HepG2 (cell line): ENCODE data around the gene GDA. TPM values are rescaled to one million over a fixed set of nuclear protein-coding genes. Genes with fewer than 3 reads are reported as not detected.

Source experiments
- ATAC-seq: fragments of 200-7000 bp; cut with Tn5 transposase; 3 replicates; pipeline ENCODE4 v1.9.1; 2020; ENCODE audit warnings: mild to moderate bottlenecking, moderate library complexity
- BruUV-seq: library from RNA; stranded (reverse); fragments of 400-500 nt; replicated peaks from 2 replicates; lab custom pipeline; 2021; lab: Mats Ljungman, UMichigan
- CTCF ChIA-PET: fragments of 300-600 bp; formaldehyde crosslinking; extraction: SDS; loops from one replicate; lab custom pipeline; 2021; ENCODE audit warnings: low total read pairs, inconsistent platforms, low intra/inter-chr PET ratio; lab: Yijun Ruan, JAX
- POLR2A ChIA-PET: fragments of 350-600 bp; sonication (Branson Sonifier 250); formaldehyde crosslinking; loops from one replicate; lab custom pipeline; 2020; ENCODE audit warnings: antibody characterized with exemption, inconsistent platforms; lab: Yijun Ruan, JAX
- DNase-seq: peaks from one replicate; pipeline ENCODE4 v3.0.0-alpha.2; 2015; ENCODE audit warnings: low spot score
- FAIRE-seq: peaks from 3 replicates; lab custom pipeline; 2011; peaks lifted over from hg19 to GRCh38; lab: Jason Lieb, UNC
- H2AFZ ChIP-seq: one replicate; pipeline ENCODE4 v1.6.1; 2011; ENCODE audit warnings: low read length, inconsistent platforms
- H3K27ac ChIP-seq: fragments of 300-600 bp; 3 replicates; pipeline ENCODE4 v1.8.0; 2011; ENCODE audit warnings: mixed run types, mild to moderate bottlenecking, mixed read lengths, low read length, inconsistent platforms; ENCODE audit not compliant: insufficient read depth; ENCODE audit errors: extremely low read length
- H3K27me3 ChIP-seq, 2 experiments: fragments of 200-600 bp in 1 of 2; 2 replicates in 1 of 2; 3 replicates in 1 of 2; pipeline versions ENCODE4 v1.6.0 to v1.8.0; 2011; ENCODE audit warnings: low read length in 2 of 2, mild to moderate bottlenecking in 2 of 2, moderate library complexity in 2 of 2, inconsistent platforms in 1 of 2; ENCODE audit not compliant: insufficient read depth in 2 of 2, control insufficient read depth in 1 of 2
- H3K36me3 ChIP-seq, 2 experiments: fragments of 200-600 bp in 1 of 2; replicated peaks in 1 of 2; 2 replicates in 1 of 2; 3 replicates in 1 of 2; pipeline versions ENCODE4 v1.5.1 to v1.8.0; 2011; ENCODE audit warnings: low read length in 2 of 2, inconsistent platforms in 1 of 2; ENCODE audit not compliant: insufficient read depth in 2 of 2, control insufficient read depth in 1 of 2
- H3K4me1 ChIP-seq: 2 replicates; pipeline ENCODE4 v1.5.1; 2012; ENCODE audit warnings: low read length, inconsistent platforms; ENCODE audit not compliant: insufficient read depth
- H3K4me2 ChIP-seq: 2 replicates; pipeline ENCODE4 v1.6.0; 2011; ENCODE audit warnings: low read depth, low read length, inconsistent platforms
- H3K4me3 ChIP-seq, 3 experiments: fragments of 200-600 bp in 1 of 3; sonication (generic), shearing (Covaris generic) in 1 of 3; replicated peaks in 1 of 3; 2 replicates each; pipeline ENCODE4 v1.5.1; 2011 to 2016; ENCODE audit warnings: low read length in 3 of 3, inconsistent platforms in 2 of 3, low read depth in 2 of 3, mild to moderate bottlenecking in 2 of 3, control low read depth in 1 of 3, mixed read lengths in 1 of 3; ENCODE audit not compliant: insufficient read depth in 1 of 3
- H3K79me2 ChIP-seq: one replicate; pipeline ENCODE4 v1.6.1; 2011; ENCODE audit warnings: low read length, inconsistent platforms; ENCODE audit not compliant: insufficient read depth
- H3K9ac ChIP-seq: 2 replicates; pipeline ENCODE4 v1.6.0; 2011; ENCODE audit warnings: mild to moderate bottlenecking, low read depth, low read length, inconsistent platforms; ENCODE audit not compliant: insufficient read depth
- H3K9me3 ChIP-seq: 2 replicates; pipeline ENCODE4 v1.5.1; 2012; ENCODE audit warnings: mild to moderate bottlenecking, low read length
- H4K20me1 ChIP-seq: 2 replicates; pipeline ENCODE4 v1.6.0; 2011; ENCODE audit warnings: inconsistent platforms, mild to moderate bottlenecking, low read length, moderate library complexity; ENCODE audit not compliant: insufficient read depth
- BRCA1 ChIP-seq: sonication (generic); formaldehyde crosslinking; IDR thresholded peaks from 2 replicates; pipeline ENCODE4 v1.4.0; 2020; ENCODE audit warnings: missing genetic modification reagents
- CEBPB ChIP-seq: IDR thresholded peaks from 2 replicates; pipeline ENCODE4 v1.6.1; 2011; ENCODE audit warnings: low read depth, low read length, improper control_type of control experiment, borderline replicate concordance
- CREM ChIP-seq, 2 experiments: sonication (generic) in 1 of 2; formaldehyde crosslinking in 1 of 2; IDR thresholded peaks; 2 replicates each; pipeline versions ENCODE4 v1.4.0 to v1.6.1; 2016 to 2020; ENCODE audit warnings: antibody characterized with exemption in 1 of 2, mild to moderate bottlenecking in 1 of 2, missing genetic modification reagents in 1 of 2
- DPF2 ChIP-seq: sonication (generic); formaldehyde crosslinking; IDR thresholded peaks from 2 replicates; pipeline ENCODE4 v1.4.0; 2020; ENCODE audit warnings: mild to moderate bottlenecking, low read depth, missing genetic modification reagents, borderline replicate concordance
- E2F1 ChIP-seq: sonication (generic); formaldehyde crosslinking; IDR thresholded peaks from 2 replicates; pipeline ENCODE4 v1.5.0; 2020; ENCODE audit warnings: missing genetic modification reagents
- LCORL ChIP-seq, 2 experiments: fragments of 450-650 bp in 1 of 2; sonication (generic) in 1 of 2; formaldehyde crosslinking in 1 of 2; IDR thresholded peaks; 2 replicates each; pipeline versions ENCODE4 v1.5.0 to v1.6.1; 2017 to 2020; ENCODE audit warnings: antibody characterized with exemption in 1 of 2, missing genetic modification reagents in 1 of 2
- MYPOP ChIP-seq: sonication (generic); formaldehyde crosslinking; IDR thresholded peaks from 2 replicates; pipeline ENCODE4 v1.8.1; 2023; ENCODE audit warnings: mild to moderate bottlenecking, moderate library complexity, missing genetic modification reagents
- ZHX1 ChIP-seq: sonication (generic); formaldehyde crosslinking; IDR thresholded peaks from 2 replicates; pipeline ENCODE4 v1.8.1; 2022; ENCODE audit warnings: low read depth, mild to moderate bottlenecking, missing genetic modification reagents
- ZNF737 ChIP-seq: sonication (generic); formaldehyde crosslinking; IDR thresholded peaks from 2 replicates; pipeline ENCODE4 v1.5.0; 2020; ENCODE audit warnings: missing genetic modification reagents, mild to moderate bottlenecking, borderline replicate concordance
- WGBS: methylation state at CpG from one replicate; pipeline ENCODE4 v1.1.6; 2017; ENCODE audit warnings: low lambda C conversion rate; 5-methylcytosine and 5-hydroxymethylcytosine counted together
- in situ Hi-C: cut with HindIII; loops from 2 replicates; pipeline ENCODE4 v1.10.0; 2017; ENCODE audit warnings: low pct_unique_long_range_greater_than_20kb; ENCODE audit not compliant: extremely low pct_ligation_motif_present
- intact Hi-C: fragments of 100-400 bp; cut with micrococcal nuclease; formaldehyde crosslinking; loops from one replicate; pipeline ENCODE4 v1.10.0; 2022; ENCODE audit not compliant: unreplicated experiment
- polyA plus RNA-seq, 8 experiments: library from polyadenylated mRNA; depleted of rRNA in 3 of 8; stranded (reverse) in 7 of 8; unstranded in 1 of 8; fragments of >200 nt; fragmentation: Illumina TruSeq in 4 of 8; extraction: Trizol in 4 of 8; gene quantifications; 2 replicates each; pipeline versions ENCODE4 v1.2.1 to v1.2.3, GENCODE V29; 2011 to 2016; ENCODE audit warnings: low read depth in 4 of 8, missing spikeins in 1 of 8, mixed read lengths in 1 of 8; ENCODE audit not compliant: insufficient read depth in 1 of 8
- total RNA-seq, 5 experiments: library from RNA; depleted of rRNA; stranded (reverse); fragments of >200 nt; fragmentation: Illumina TruSeq; extraction: Trizol; gene quantifications; 2 replicates each; pipeline ENCODE4 v1.2.3, GENCODE V29; 2016; ENCODE audit warnings: low read depth in 1 of 5

GDA gene
- total and polyA plus RNA-seq, 2 of the 13 experiments (the other 11 are each of a cell fraction or from before 2014, with no cell fraction given) = 0.15 to 0.99 TPM

DNA sequence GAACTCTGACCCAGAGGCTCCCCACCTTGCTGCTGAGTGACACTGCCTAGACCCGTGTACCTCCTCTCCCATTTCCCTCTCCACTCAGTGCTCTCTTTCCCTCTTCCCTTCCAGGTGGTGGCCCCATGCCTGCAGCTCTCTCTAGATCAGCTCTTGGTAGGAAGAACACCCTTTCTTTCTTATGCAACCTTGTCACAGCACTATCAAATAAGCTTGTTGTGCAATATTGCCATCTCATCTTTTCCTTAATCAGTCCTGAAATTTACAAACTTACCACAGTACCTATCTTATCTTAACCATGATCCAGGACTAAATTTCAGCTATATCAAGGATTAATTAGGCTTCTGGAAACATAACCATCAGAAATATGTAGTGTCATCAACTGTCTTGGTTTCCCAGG is 127.2 kb downstream of the GDA start:
- FAIRE-seq = no peak
- intact Hi-C loops = no loop called here
- H3K36me3 ChIP-seq = no peaks in the 10 kb centered on the region
- H3K4me3 ChIP-seq = no peak overlapping the region
- H3K4me1 ChIP-seq = no peaks in the 10 kb centered on the region
- no peaks in the 10 kb centered on the region for H4K20me1 ChIP-seq
- in situ Hi-C loops = no loop called here
- TF ChIP-seq DPF2 (CRISPR knock-in tag) (no peak), CEBPB (peak; percentile 61)
- ChIA-PET POLR2A (no interaction called here), CTCF (no interaction called here)
- no peaks in the 10 kb centered on the region for H3K27me3 ChIP-seq
- no peak for DNase-seq
- H3K4me2 ChIP-seq = no peak overlapping the region
- BruUV-seq = no TSS peak
- ATAC-seq = no peak
- H3K27ac ChIP-seq = no peak overlapping the region
- H3K79me2 ChIP-seq = no peaks in the 10 kb centered on the region
- no peaks in the 10 kb centered on the region for H3K9me3 ChIP-seq
- 5% methylated on average over 1 of the region's 1 CpG for WGBS
- H3K9ac ChIP-seq = no peak overlapping the region
- H2AFZ ChIP-seq = no peak overlapping the region

- H3K4me3 ChIP-seq = no peak overlapping the region
- H3K36me3 ChIP-seq = no peaks in the 10 kb centered on the region
- ChIA-PET POLR2A (no interaction called here), CTCF (interaction anchor here (4.1 kb wide), 1 partner anchor 313 kb away, joined by 34 read pairs; no protein-coding TSS in a partner anchor)
- intact Hi-C loops = no loop called here
- H3K4me2 ChIP-seq = no peak overlapping the region
- no peak for ATAC-seq
- in situ Hi-C loops = no loop called here
- no peaks in the 10 kb centered on the region for H3K9me3 ChIP-seq
- no TSS peak for BruUV-seq
- no peaks in the 10 kb centered on the region for H3K27me3 ChIP-seq
- WGBS = 4% methylated on average over 2 of the region's 2 CpGs
- no peaks in the 10 kb centered on the region for H3K4me1 ChIP-seq
- no peaks in the 10 kb centered on the region for H4K20me1 ChIP-seq
- no peak overlapping the region for H3K27ac ChIP-seq
- no peak for FAIRE-seq
- H3K79me2 ChIP-seq = no peaks in the 10 kb centered on the region
- no peak overlapping the region for H3K9ac ChIP-seq
- H2AFZ ChIP-seq = no peak overlapping the region
- no peak for DNase-seq
- TF ChIP-seq MYPOP (CRISPR knock-in tag) (no peak), E2F1 (CRISPR knock-in tag) (no peak), BRCA1 (CRISPR knock-in tag) (no peak), ZNF737 (no peak), LCORL (IDR thresholded peaks at IDR 0.05) (no peak), LCORL (CRISPR knock-in tag; IDR thresholded peaks at IDR 0.05) (no peak), CREM (IDR thresholded peaks at IDR 0.05) (no peak), CREM (CRISPR knock-in tag; IDR thresholded peaks at IDR 0.05) (no peak), ZHX1 (CRISPR knock-in tag) (no peak)
Measured at GRCh38 chr9:72278959-72279358, 129.7 kb downstream of the GDA start.
